GM12878 (cell line): ENCODE measurements around the gene RHEX.

Experiments
- CEBPB ChIP-seq, 2 experiments: fragments of 150-350 bp in 1 of 2; IDR thresholded peaks; 2 replicates each; pipeline ENCODE4 v1.6.1; 2012 to 2014; ENCODE audit warnings: low read depth in 2 of 2, low read length in 2 of 2, borderline replicate concordance in 1 of 2, inconsistent platforms in 1 of 2
- CREB1 ChIP-seq: IDR thresholded peaks from 2 replicates; pipeline ENCODE4 v1.6.1; 2012; ENCODE audit warnings: low read depth, mild to moderate bottlenecking, inconsistent platforms
- CTCF ChIP-seq, 3 experiments: IDR thresholded peaks in 2 of 3; conservative IDR thresholded peaks in 1 of 3; 2 replicates each; pipeline ENCODE4 v1.5.1; 2011; ENCODE audit warnings: low read depth in 3 of 3, low read length in 3 of 3, mild to moderate bottlenecking in 3 of 3, control low read depth in 2 of 3, moderate library complexity in 2 of 3, inconsistent platforms in 1 of 3, mixed read lengths in 1 of 3; ENCODE audit not compliant: control insufficient read depth in 2 of 3, insufficient read depth in 1 of 3; ENCODE audit errors: extremely low read depth in 1 of 3
- HDGF ChIP-seq: fragments of 450-650 bp; IDR thresholded peaks from 2 replicates; pipeline ENCODE4 v1.6.1; 2016; ENCODE audit warnings: antibody characterized with exemption
- HSF1 ChIP-seq: fragments of 150-350 bp; IDR thresholded peaks from 2 replicates; pipeline ENCODE4 v1.6.1; 2014; ENCODE audit warnings: mild to moderate bottlenecking, low read depth, low read length
- POLR2A ChIP-seq: IDR thresholded peaks from 2 replicates; pipeline ENCODE4 v1.6.1; 2011; ENCODE audit warnings: low read depth, mild to moderate bottlenecking, low read length
- TAF1 ChIP-seq: IDR thresholded peaks from 2 replicates; pipeline ENCODE4 v1.6.1; 2011; ENCODE audit warnings: mild to moderate bottlenecking, low read depth, low read length, borderline replicate concordance

- TF ChIP-seq CTCF (IDR thresholded peaks at IDR 0.05 in 2 of 3, conservative IDR thresholded peaks at IDR 0.05 in 1 of 3; ENCODE audit: control insufficient read depth in 2 of 3, extremely low read depth in 1 of 3, insufficient read depth in 1 of 3, low read depth in 3 of 3, low read length in 3 of 3), result no peak
- no peak for TF ChIP-seq HDGF
- TF ChIP-seq POLR2A, result no peak
- no peak for TF ChIP-seq CREB1
- no peak for TF ChIP-seq HSF1
- no peak for TF ChIP-seq CEBPB (IDR thresholded peaks at IDR 0.05; ENCODE audit: borderline replicate concordance in 1 of 2, low read depth in 2 of 2, low read length in 2 of 2)
- TF ChIP-seq TAF1, result no peak
Observed at GRCh38 chr1:206010060-206010459, 42.9 kb upstream of the RHEX start.
